ENCODE results near the gene MLXIP.

DNA sequence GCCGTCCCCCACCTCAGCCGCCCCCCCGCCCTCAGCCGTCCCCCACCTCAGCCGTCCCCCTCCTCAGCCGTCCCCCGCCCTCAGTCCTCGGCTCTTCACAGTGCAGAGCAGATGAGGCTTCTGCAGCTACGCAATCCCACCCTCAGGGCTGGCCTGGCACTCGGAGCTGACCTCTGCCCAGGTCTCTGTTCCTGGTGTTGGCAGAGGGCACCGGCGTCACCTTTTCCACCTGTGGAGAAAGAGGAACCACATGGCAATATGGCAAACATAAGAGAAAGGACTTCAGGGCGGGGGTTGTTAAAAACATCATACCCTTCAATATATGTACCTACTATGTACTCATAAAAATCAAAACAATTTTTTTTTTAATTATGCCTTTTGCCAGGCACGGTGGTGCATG lies 45.8 kb downstream of the MLXIP start:
- TF ChIP-seq, protein P1, sequence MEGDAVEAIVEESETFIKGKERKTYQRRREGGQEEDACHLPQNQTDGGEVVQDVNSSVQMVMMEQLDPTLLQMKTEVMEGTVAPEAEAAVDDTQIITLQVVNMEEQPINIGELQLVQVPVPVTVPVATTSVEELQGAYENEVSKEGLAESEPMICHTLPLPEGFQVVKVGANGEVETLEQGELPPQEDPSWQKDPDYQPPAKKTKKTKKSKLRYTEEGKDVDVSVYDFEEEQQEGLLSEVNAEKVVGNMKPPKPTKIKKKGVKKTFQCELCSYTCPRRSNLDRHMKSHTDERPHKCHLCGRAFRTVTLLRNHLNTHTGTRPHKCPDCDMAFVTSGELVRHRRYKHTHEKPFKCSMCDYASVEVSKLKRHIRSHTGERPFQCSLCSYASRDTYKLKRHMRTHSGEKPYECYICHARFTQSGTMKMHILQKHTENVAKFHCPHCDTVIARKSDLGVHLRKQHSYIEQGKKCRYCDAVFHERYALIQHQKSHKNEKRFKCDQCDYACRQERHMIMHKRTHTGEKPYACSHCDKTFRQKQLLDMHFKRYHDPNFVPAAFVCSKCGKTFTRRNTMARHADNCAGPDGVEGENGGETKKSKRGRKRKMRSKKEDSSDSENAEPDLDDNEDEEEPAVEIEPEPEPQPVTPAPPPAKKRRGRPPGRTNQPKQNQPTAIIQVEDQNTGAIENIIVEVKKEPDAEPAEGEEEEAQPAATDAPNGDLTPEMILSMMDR (IDR thresholded peaks at IDR 0.05; ENCODE audit: poor library complexity, severe bottlenecking), result no peak
- no peak for TF ChIP-seq EP300 (conservative IDR thresholded peaks at IDR 0.05; ENCODE audit: poor library complexity, severe bottlenecking)
- no peak for TF ChIP-seq MXI1 (conservative IDR thresholded peaks at IDR 0.05; ENCODE audit: poor library complexity, severe bottlenecking)
- TF ChIP-seq, protein P2, sequence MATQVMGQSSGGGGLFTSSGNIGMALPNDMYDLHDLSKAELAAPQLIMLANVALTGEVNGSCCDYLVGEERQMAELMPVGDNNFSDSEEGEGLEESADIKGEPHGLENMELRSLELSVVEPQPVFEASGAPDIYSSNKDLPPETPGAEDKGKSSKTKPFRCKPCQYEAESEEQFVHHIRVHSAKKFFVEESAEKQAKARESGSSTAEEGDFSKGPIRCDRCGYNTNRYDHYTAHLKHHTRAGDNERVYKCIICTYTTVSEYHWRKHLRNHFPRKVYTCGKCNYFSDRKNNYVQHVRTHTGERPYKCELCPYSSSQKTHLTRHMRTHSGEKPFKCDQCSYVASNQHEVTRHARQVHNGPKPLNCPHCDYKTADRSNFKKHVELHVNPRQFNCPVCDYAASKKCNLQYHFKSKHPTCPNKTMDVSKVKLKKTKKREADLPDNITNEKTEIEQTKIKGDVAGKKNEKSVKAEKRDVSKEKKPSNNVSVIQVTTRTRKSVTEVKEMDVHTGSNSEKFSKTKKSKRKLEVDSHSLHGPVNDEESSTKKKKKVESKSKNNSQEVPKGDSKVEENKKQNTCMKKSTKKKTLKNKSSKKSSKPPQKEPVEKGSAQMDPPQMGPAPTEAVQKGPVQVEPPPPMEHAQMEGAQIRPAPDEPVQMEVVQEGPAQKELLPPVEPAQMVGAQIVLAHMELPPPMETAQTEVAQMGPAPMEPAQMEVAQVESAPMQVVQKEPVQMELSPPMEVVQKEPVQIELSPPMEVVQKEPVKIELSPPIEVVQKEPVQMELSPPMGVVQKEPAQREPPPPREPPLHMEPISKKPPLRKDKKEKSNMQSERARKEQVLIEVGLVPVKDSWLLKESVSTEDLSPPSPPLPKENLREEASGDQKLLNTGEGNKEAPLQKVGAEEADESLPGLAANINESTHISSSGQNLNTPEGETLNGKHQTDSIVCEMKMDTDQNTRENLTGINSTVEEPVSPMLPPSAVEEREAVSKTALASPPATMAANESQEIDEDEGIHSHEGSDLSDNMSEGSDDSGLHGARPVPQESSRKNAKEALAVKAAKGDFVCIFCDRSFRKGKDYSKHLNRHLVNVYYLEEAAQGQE (IDR thresholded peaks at IDR 0.05; ENCODE audit: borderline replicate concordance), result no peak
- no peak for TF ChIP-seq POLR2AphosphoS5 (IDR thresholded peaks at IDR 0.05)

Data from neural cell (in vitro differentiated cells).